DMS53 (cell line): ENCODE results near the gene SYNPO.
A peak's percentile ranks its signal among the peaks of the same experiment; 100 is the strongest.

Experiments used
- DNase-seq: peaks from one replicate; lab custom pipeline; 2025; lab: John Stamatoyannopoulos, UW

The SYNPO gene

DNA sequence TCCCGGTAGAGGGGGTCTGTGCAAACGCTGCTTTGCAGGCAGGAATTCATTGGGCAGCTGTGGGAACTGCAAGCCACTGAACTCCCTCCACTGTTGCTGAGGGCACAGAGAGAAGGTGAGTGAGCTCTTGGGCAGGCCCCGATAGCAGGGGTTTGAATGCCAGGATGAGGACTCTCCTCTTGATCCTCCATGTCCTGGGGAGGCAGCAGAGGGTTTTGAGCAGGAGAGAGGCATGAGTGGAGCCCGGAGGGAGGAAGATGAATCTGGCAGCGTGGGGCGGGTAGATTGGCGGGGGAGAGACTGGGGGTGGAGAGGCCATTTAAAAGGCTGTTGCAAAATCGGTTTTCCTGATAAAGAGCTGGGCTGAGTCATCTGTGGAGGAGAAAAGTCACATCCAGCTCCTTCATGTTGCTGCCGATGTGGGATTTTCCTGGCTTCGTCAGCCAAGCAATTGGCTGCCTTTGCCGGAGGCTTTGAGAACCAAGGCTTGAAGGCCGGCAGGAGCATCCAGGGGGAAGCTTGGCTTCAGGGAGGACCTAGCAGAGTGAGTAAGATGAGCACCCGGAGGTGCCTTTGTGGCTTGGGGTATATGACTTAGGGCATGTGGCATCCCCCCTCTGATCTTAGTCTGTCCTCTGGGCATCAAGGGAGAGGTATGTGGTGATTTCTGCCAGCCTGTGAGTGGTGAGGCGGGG, at the start of gene SYNPO:
TSS of gene SYNPO (plus strand) at position 350 of the 695 bp plus-strand sequence. CDS start 7,616 bp downstream, outside the sequence.
- DNase-seq = no peak

DNA sequence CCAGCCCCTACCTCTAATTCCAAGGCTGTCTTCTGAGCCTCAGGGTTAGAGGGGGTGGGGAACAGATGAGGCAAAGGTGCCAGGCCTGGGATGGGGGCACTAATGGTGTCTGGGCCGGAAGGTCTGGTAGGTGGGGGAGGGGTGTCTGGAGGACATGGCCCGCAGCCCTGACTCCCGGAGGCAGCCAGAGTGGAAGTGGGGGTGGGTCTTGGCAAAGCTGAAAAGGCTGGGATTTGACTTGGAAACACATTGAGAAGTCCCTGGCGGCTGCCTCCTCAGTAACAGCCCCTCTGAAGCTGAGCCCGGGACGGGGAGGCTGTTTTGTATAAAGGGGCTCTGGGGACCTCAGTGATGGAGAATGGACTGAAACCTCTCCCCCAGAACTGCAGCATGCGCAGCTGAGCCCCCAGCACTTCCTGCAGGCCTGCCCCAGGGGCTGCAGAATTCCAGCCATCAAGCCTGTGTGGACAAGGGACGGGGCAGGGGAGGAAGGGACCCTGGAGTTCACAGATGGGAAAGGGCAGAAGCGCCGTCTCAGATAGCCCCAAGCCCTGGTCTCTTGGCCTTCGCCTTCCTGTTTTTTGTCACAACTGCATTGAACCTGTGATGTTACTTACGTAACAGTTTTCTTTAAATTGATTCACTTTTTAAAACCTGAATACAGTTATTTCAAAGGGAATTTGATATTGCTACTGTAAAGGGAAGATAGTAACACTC, 49.3 kb upstream of the SYNPO start:
- no peak for DNase-seq

- DNase-seq = no peak
Observed at GRCh38 chr5:150593593-150593992, 46.9 kb upstream of the SYNPO start.

DNA sequence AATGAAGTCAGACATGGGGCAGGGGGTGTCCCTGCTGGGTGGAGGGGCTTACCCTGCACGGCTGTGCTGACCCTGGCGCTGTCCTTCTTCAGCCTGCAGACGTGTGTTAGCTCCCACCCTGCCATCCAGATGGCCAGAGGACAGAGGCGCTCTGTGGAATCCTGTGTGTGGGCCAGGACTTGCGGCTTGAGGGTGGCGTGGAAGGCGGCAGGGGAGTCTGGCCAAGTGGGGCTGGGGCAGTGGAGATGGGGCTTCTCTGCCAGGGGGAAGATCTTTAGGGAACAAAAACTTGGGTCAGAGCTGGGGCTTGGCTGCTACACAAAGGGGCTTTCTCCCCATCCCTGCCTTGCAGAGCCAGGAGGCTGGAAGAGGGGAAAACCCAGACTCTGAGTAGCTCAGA, 46.5 kb upstream of the SYNPO start:
- DNase-seq = no peak

DNA sequence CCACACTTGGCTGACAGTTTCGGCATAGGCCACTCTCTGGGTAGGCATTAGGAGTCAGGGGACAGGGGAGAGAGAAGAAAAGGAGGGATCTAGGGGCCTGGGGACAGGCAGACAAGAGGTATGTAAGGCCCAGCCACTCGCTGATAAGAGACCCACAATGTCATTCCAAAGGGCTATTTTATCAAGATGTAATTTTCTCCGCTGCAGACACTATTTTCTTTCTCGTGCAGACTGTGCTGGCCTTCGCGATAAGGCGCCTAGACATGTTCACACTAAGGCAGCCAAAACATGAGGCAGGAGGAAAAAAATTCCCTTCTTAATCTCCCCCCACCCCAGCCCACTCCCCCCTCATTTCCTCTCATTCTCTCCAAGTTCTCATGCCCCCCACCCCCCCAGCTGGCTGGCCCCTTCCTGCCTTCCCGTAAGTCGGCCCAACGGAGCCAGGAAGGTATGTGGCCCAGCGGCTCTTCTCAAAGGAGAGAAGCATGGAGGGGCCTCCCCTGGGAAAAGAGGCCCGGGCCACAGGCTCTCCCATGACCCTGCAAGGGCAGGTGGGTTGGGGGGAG, 44.9 kb upstream of the SYNPO start:
- DNase-seq = no peak

- DNase-seq = no peak
Observed at GRCh38 chr5:150596313-150596712, 44.1 kb upstream of the SYNPO start.

GRCh38 chr5:150596826-150597225, 43.6 kb upstream of the SYNPO start:
- DNase-seq = no peak

DNA sequence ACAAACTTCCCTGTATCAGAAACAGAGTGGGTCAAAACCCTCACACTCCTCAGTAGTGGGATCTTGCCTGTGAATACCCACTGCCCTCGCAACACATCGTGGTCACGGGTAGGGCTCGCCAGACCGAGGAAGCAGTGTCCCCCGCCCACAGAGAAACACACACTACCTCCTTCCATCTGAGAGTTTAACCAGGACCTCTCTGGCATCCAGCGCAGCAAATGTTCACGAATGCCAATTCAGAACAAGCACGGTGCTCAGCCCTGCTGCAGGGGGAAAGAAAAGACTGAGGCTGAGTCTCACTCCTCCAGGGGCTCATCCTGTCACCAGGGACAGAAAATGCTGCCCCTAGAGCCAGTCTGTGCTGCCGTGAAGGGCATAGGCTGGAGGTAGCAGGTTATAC, 42.5 kb upstream of the SYNPO start:
- DNase-seq = no peak

DNA sequence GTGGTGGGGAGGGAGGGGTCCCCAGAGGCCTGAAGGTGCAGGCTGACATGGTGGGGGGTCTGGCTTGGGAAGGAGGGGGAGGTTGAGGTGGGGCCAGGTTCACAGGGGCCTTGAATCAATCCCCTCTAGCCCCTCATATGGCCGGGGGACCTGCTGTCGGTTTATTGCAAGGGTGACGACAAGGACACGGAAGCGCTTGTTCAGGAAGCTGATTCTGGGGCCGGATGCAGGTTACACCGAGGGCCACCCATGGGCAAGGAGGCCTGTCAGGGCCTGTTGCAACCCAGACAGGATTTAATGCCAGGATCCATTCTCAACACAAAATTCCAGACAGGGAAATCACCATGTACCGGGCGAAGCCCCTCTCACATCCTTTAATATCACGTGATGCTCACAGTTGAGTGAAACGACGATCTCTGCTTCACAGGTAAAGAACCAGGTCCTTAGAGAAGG, 41.6 kb upstream of the SYNPO start:
- DNase-seq = no peak

GRCh38 chr5:150599281-150599680, 41.2 kb upstream of the SYNPO start:
- no peak for DNase-seq

DNA sequence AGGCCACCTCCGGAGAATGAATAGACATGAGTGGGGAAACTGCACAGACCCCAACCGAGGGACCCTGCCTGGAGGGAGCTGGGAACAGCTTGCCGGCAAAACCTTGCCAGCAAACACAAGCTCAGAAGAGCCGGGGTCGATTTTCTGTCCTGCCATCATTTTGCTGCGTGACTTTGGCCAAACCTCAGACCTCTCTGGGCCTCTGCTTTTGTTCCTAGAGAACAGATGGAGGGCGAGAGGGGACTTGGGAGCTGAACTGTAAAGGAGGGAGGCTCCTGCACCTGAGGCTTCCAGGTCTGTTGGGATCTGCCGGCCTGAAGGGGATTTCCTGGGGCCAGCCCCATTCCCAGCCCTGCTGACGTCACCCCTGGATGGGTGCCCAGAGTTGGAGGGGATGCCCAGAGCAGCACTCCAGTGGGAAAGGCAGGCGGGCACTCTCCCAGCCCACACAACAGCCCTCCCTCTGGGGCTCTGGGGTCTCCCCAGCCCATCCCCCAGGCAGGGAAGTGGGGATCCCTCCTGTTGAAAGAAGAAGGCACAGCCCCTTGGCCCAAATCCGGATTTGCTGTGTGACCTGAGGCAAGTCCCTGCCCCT, 40.4 kb upstream of the SYNPO start:
- peak; percentile 93 for DNase-seq

- no peak for DNase-seq
Observed at GRCh38 chr5:150600616-150601490, 39.6 kb upstream of the SYNPO start.

- no peak for DNase-seq
Observed at GRCh38 chr5:150601491-150602345, 38.7 kb upstream of the SYNPO start.

GRCh38 chr5:150603052-150603451, 37.4 kb upstream of the SYNPO start:
- DNase-seq = no peak

GRCh38 chr5:150603491-150603890, 37.0 kb upstream of the SYNPO start:
- DNase-seq = no peak

GRCh38 chr5:150604010-150604409, 36.5 kb upstream of the SYNPO start:
- DNase-seq = no peak

GRCh38 chr5:150604894-150605440, 35.5 kb upstream of the SYNPO start:
- no peak for DNase-seq

DNA sequence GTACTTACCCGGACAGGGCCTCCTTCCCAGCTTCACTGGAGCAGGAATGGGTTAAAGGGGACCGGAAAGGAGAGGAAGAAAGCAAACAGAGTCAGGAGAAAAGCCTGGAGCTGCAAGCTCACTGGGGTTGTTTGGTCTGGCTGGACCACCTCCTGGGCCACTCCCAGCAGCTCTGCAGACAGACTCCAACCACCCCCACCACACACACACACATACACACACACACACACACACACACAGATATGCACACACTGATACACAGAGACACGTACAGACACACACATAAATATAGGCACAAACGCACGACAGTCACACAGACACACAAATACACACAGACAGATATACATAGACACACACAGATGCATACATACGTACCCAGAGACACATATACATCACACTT, 34.9 kb upstream of the SYNPO start:
- no peak for DNase-seq

DNA sequence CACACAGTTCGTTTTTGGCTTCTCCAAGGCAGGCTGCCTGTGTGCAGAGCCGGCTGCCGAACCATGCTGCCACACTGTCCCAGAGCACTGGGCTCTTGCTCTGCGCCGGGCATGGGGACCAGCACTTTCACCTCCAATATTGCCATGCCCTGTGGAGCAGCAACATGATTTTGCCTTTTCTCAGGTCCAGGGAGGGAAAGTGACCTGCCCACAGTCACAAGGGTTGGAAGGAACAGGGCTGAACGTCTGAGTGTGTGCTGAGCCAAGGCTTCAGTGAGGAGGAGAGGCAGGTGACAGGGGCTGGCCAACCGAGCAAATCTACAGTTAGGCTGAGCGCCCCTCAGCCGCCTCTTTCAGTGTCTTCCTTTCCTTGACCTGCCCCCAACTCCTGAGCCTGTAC, 34.0 kb upstream of the SYNPO start:
- DNase-seq = no peak

- no peak for DNase-seq
Observed at GRCh38 chr5:150607105-150607504, 33.4 kb upstream of the SYNPO start.

DNA sequence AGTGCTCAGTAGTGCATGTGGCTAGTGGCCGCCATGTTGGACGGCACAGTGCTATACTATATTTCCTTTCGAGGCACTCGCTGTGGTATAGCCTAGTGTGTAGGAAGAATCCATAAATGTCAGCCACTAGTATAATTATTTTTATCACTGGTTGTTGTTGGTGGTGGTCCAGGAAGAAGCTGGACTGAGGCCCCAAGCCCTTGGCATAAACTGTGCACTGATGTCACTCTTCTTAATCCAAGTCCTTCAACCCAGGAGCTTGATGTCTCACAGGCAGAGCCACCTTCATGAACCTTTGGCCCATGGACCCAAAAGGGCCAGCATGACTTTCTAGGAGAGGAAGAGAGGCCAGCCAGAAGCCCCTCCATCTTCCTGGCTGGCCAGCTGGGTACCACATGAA, 32.5 kb upstream of the SYNPO start:
- DNase-seq = no peak
